HG03378 (cell line): ENCODE measurements around the gene FOXP1.

ENCODE experiments used
- ATAC-seq: cut with Tn5 transposase; IDR thresholded peaks from one replicate; pipeline ENCODE4 v1.9.1; 2021; ENCODE audit warnings: mild to moderate bottlenecking, moderate library complexity; ENCODE audit not compliant: unreplicated experiment

Gene FOXP1

DNA sequence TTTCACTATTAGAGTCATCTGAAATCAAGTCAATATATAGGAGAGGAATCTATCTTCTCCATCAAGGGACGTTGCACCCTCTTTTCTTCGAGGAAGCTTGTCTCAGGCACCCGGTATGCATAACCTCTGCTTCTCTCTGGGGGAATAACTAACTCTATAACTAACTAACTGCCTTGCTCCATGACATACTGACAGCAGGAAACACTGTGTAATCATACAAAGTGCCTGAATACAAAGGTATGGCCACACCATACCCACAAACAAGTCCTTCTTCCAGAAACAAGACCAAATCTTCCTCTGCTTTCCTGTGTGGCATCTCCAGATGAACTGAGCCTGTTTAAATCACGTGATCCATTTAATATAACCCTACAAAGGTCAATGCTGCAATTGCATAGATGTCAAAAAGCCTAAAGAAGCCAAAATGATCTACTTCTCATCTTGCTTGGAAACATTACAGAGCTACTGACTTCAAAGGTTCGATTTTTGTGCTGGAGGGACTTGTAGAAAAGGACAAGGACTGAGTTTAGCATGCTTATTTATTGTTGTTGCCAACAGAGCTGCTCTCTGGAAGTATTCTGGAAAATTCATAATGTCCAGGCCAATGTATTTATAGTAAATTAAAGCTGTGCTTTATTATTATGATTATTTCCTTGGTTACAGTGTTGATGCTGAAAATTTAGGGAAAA is 380.5 kb downstream of the FOXP1 start:
- ATAC-seq: no peak

DNA sequence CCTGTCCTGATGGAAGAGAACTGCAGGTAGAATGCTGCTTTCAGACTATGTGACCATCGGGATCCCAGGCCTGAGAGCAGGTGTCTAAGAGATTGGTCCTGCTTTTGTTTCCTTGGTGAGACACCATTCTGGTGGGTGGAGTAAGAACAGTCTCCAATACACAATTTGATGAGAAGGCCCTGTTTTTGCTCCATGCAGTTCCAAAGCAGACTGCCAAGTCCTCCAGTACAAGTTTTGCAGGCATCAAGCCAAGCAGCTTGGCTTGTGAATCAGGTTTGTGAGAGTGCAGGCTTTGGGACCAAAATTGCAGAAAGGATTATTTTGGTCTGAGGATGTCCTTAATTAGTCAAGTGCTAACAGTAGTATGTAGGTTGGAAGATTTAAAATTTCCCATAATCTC is 381.6 kb downstream of the FOXP1 start:
- ATAC-seq: no peak

DNA sequence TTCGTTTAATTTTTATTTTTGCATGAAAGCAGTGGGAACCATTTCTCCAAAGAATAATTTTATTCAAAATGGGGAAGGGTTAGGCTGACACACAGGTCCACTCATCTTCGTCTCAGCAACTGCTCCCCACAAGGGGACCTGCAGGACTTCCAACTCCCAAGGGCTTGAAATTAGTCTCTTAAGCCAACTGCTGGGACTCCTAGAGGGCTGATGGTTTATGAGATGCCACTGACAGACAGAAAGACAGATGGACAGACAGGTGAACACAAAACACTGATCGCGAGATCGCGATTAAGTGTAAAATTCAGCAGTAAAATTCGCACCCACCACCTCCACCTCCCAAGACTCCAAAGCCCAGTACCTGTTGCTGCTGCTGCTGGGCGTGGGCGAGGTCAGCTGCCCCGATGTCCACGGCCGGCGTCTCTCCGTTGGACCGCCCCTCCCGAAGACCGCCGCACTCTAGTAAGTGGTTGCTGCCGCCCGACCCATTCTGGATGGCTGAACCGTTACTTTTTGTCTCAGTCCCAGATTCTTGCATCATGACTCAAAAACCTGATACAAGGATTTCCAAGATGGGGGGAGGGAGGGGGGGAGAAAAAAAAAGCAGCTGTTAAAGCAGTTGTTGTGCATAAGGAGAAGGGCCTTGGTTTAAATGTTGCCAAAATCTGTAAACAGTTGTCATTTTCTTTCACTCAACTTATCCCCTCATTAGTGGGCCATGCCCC is 385.5 kb downstream of the FOXP1 start:
- ATAC-seq: no peak

DNA sequence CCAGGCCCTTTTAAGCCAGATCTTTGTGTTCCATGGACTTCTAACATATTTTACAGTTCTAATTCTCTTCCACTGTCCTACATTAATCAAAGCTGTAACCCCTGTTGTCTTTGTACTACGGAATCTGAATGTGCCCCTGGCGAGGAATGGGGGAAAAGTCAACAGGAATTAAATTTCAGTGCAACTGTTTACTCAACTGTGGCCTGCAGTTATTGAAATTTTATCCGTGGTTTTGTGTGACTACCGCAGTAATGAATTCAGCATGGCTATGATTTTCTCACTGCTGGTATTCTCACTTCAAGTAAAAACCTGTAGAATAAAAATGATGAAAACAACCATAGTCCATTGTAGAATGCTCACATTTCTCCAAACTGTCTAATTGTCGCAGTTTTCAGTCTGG is 388.0 kb downstream of the FOXP1 start:
- ATAC-seq: no peak

DNA sequence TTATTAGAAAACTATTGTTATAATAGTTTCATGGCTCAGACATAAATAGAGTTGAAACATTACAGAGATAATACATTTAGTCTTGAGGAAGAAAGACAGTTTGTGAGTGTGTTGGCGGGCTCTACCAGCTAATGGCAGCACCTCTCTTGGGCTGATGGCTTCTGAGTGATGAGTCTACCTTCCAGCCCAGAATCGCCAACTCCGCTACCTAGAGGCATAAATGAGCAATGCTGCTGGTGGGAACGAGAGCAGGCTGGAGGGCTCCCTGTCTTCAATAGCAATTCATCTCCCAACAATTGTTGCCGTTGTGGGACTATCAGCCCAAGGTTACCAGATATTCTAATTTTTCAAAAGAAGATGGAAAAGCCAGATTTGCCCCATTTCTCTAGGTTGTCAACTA is 388.7 kb downstream of the FOXP1 start:
- no peak for ATAC-seq

DNA sequence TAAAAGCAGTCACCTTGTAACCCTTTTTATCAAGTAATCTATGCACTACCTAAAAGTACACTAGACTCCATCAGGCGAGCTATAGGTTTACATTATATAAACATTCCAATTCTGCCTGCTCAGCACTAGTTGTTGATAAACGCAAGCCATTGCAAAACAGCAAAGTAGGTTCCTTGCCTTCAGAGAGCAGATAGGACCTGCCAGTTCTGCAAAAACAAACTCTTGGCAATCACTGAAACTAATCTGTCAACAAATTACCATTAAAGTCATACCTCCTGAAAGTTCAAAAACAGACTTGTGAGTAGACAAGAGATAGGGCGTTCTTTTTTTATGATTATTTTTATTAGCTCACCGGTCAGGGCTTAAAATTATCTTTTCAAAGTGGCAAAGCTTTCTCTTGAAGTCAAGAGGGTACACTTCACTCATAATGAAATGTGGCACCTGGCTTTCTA is 392.5 kb downstream of the FOXP1 start:
- no peak for ATAC-seq

DNA sequence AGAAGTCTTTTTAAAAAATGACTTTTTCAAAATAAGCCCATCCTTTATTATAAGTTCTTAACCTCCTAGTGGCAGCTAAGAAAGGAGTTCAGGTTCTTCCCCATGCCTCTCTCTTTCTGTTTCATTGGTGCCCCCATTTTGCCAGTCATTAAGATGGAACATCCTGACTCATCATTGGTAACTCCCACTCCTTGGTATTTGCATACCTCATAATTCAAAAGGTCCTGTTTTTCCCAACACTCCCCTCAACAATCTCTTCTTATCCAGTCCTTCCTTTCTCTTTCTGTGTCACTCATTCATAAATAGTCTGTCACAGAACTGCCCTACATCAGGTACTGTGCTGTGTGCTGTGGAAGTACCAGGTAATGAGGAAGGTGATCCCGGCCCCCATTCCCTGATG is 394.0 kb downstream of the FOXP1 start:
- ATAC-seq: no peak

DNA sequence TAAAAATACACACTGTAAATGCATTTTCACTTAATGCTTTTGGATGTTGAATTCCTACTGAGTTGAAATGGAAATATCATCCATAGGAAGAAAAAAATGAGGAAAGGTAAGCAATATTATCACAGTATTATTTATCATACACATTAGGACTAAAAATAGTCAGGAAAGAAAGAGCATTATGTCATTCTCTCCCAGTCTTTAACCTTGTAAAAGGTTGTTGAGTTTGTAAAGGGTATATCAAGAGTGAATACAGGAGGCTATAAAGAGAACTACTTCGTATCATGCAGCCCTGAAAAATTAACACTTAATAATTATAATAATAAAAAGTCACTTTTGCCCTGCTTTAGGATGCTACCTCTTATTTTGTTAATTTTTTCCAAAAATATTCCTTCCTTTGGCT is 395.8 kb downstream of the FOXP1 start:
- ATAC-seq: no peak

DNA sequence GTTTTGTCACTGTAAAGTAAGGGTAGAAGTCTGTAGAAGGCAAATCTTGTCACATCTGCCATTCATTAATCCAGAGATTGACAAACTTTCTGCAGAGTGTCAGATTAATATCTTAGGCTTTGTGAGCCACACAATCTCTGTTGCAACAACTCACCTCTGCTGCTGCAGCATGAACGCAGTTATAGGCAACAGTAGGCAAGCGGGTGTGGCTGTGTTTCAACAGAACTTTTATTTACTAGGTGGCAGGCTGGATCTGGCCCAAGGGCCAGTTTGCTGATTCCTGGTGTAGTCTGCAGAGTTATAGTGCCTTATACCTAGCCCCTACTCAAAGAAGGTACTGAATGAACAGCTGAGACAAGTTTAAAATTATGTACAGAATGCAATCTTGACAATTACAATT is 396.7 kb downstream of the FOXP1 start:
- ATAC-seq: no peak

DNA sequence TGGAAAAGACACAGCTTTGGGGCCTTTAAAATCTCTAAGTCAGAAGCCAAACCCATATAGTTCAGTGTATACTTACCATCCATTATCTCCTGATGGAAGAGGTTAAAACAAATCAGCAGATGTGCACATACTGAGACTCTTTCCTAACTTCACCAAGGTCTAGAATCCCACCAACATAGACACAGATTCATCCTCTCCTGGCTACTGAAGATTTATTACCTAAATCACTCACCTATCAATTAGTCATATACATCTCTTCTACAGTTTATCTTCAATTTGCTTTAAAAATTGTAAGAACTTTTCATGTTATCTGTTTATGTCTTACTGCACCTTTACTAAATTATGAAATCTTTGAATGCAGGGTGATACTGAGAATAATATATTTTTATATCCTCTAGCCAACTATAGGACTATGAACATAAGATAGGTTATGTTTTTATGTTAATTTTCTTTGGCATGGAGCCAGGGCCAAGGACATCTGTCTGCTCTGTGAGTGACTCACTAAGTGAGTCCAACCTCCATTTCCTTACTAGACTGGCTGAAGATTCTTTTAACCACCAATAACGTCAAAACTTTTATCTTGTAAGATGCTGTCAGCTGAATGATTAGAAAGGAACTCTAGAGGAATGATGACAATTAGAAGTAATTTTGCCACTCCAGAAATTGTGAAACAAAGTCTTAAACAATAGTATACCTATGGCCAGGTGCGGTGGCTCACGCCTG is 397.6 kb downstream of the FOXP1 start:
- ATAC-seq: no peak

DNA sequence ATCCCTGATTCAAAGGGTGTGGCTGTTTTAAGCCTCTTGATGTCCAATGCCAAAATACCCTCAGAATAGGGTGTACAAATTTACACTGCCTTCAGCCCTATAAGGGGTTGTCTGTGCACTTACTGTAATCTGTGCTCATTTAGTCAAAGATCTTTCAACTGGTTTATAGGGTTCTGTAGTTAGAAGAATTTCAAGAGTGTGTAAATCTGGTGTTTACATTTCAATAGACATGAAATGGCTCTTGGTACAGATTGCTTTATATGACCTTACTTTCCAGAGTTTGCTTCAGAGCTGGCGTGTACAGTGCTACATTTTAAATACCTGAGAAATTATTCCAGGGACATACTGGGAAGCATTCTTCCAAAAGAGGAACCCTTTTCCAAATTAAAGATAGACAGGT is 399.3 kb downstream of the FOXP1 start:
- no peak for ATAC-seq

DNA sequence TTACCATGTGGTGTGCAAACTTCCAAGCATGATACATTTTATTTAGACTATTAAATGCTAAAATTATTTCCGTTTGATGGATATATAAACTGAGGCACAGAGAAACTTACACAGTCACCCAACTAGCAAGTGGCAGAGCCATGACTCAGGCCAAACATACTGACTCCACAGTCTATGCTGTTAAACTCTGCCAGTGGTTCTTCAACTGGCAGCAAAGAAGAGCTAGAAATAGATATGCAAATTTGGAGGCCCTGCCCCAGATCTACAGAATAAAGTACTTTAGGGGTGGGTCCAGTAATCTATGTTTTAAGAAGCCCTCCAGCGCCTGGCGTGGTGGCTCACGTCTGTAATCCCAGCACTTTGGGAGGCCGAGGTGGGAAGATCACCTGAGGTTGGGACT is 400.0 kb downstream of the FOXP1 start:
- no peak for ATAC-seq

DNA sequence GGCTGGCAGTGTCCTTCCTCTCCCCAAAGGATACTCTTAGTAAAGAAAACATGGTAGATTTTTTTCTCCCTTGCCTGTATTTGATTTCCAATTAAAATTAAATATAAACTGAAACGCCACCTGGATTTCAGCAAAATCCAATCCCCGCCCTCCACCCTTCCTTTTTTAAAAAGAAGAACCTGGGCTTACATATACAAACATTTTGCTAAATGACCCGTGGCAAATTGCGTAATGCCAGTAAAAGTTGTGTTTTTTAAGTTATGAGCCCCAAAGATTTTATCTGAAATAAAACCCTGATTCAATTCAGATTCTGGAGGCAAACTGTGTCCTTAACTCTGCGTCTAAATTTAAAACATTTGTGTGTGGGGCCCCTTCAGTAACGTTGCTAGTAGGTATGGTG is 403.0 kb downstream of the FOXP1 start:
- ATAC-seq: no peak

DNA sequence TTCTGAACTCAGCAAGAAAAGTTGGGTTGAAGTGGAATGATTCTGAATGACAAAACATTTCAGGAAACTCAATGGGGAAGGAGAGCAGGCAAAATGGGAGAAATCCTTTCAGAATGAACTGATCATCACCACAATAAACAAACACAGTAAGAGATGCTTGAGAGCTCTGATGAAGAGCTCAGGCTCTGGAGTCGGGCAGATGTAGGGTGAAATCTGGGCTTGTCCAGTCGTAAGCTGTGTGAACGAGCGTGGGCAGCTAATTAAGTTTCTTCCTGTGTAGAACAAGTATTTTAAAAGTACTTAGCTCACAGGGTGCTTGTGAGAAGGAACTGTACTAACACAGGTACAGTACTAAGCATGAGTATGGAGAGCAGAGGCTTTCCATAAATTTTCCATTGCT is 406.2 kb downstream of the FOXP1 start:
- ATAC-seq: no peak

DNA sequence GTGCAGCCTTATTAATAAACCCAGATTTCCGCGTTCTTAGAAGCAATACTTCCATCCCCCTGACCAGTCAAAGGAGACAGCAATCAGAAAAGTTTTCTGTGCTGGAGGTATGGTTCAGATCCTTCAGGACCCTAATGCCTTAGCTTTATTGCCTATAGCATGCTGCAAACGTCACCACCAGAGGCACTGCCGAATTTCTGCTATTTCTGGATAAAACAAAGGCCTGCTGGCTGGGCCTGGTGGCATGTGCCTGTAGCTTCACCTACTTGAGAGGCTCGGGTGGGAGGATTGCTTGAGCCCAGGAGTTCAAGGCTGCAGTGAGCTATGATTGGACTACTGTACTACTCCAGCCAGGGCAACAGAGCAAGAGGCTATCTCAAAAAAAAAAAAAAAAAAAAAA is 407.2 kb downstream of the FOXP1 start:
- ATAC-seq: no peak

DNA sequence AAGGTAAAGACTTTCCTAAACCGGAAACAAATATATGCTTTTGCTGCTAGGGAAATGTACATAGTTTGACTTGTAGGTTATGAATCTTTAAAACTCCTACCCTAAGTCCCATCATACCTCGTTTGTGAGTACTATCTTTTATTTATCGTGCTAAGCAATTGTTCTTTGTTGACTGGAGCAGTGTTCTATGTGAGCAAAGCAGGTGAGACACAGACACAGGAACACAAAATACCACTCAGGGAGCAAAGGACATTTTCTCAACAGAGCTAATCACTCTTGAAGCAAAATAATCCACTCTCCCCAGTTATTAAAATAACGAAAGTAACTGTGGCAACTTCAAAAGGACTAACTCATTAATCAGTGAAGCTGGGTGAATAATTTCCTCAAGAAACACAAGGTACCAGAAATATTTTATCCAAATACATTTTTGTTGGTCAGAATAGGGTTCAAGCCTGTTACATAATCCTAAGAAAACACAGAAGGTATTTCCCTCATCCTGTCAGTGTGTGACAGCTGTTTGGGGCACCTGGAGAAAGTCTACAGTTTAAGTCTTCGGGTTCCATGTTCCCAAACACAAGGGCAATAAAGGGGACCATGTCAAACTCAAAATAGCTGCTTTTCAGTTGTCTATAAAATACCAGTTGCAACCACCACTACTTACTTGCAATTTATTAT is 407.7 kb downstream of the FOXP1 start:
- ATAC-seq: no peak

DNA sequence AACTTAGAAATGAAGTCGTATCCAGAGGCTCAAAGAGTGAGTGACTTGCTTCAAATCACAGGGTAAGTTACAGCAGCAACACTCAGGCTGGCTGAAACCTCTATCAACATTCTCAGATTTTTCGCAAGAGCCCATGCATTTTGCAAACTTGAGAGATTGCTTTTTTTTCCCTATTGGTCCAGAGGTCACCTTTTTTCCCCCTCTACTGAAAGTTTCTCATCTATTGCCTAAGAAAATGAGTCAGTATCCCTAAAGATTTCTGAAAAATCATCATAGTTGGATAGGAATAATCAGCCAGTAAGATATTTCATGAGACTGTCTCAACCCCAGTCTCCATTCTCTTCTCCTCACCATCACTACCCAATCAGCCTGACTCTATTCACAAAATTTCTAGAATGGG is 410.6 kb downstream of the FOXP1 start:
- ATAC-seq: no peak

DNA sequence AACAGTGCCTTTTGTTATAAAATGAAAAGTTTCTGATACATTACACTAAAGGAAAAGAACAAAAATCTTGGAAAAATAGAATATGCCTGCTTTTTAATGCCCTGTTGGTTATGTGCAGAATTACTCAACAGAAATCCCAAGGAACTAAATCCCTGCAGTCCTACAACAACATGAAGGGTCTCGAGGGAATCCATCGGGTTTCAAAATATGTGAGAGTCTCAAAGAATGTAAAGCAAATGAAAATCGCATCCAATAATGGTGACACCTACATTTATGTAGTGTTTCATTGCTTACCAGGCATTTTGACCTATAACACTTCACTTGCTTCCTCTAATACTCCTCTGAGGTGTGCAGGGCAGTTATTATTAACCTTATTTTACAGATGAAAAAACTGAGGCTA is 411.3 kb downstream of the FOXP1 start:
- no peak for ATAC-seq

DNA sequence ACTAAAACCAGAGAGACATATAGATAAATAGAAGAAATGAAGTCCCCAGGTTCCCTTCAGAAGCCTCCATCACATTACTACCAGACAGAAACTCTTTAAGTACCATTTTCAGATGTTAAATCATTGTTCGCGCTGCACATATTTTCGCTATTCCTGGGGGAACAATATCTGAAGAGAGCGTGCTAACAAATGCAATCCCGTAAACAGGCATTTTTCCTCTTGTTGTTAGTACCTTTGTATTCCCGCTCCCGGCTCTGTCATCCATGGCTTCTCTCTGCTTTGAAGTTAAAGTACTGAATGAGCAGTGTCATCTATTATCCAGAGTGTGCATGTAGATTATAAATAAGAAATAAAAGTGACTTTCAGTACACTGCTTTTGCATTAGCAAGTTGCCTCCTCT is 412.3 kb downstream of the FOXP1 start:
- no peak for ATAC-seq

DNA sequence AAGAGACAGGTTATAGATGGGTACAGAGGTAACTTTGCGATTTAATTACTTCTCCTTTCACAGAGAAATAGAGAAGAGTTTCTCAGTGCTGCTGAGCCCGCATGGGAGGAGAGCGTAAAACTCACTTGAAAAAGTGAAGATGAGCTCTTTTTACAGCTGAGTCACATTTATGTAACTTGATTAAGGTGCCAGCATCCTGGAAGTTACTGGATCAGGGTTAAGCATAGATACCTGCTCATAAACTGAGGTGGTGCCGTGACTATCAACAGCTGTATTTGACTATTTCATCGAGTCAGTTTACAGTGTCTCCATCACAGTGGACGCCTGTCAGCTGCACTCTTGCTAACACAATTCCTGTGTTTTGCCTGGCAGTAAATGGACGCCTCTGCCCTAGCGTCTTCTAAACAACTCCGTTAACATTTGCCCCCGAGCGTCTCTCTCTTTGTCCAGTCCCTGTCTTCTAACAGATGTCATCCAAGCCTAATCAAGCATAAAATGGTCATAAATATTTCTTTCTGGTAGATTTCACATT is 414.6 kb downstream of the FOXP1 start:
- ATAC-seq: no peak

DNA sequence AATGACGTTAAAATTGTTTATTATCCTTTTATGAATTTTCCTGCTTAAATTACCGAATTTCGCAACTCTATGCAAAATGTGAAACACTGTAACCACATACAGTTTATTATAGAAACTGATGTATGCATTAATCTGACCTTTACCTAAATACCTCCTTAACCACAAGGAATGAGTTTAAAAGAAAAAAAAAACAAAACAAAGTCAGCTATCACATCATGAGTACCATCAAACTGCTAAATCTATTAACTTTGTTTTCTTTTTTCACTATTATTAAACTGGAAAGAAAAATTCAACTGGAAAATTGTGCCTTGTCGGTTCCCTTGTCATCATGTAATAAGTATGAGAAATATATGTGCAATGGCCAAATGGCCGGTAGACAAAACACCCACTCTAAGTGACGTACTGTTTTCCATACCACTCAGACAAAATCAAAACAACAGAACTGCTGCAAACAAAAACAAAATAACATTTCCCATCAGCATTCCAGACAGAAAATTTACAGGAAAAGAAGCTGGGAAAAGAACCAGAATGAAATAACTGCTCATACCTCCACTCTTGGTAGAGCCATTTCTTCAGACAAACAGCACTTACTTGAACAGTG is 415.3 kb downstream of the FOXP1 start:
- ATAC-seq: no peak
